Liver (tissue), 9 donors: ENCODE results near the gene ELAVL3. TPM values are rescaled to one million over a fixed set of nuclear protein-coding genes. Genes with fewer than 3 reads are reported as not detected.
A peak's percentile ranks its signal among the peaks of the same experiment; 100 is the strongest.

Experiments used
- DNase-seq: peaks from one replicate; pipeline ENCODE4 v3.0.0-alpha.2; 2017; ENCODE audit warnings: low spot score
- H3K27ac ChIP-seq, 2 donors: one replicate each; pipeline ENCODE4 v1.7.0; 2013; ENCODE audit warnings: inconsistent platforms in 2 of 2, low read length in 2 of 2, control low read depth in 1 of 2, low read depth in 1 of 2, mild to moderate bottlenecking in 1 of 2
- H3K27me3 ChIP-seq, 4 donors: one replicate each; pipeline versions ENCODE4 v1.6.1 to v1.7.0; 2013; ENCODE audit warnings: low read length in 3 of 4, inconsistent platforms in 1 of 4, mild to moderate bottlenecking in 1 of 4, moderate library complexity in 1 of 4; ENCODE audit not compliant: control insufficient read depth in 4 of 4, insufficient read depth in 4 of 4
- H3K36me3 ChIP-seq, 4 donors: one replicate each; pipeline versions ENCODE4 v1.6.1 to v1.7.0; 2013; ENCODE audit warnings: low read length in 3 of 4, mild to moderate bottlenecking in 3 of 4, low read depth in 1 of 4, moderate library complexity in 1 of 4; ENCODE audit not compliant: control insufficient read depth in 4 of 4, insufficient read depth in 3 of 4
- H3K4me1 ChIP-seq, 4 donors: one replicate each; pipeline versions ENCODE4 v1.6.1 to v1.7.0; 2013; ENCODE audit warnings: low read length in 3 of 4, mild to moderate bottlenecking in 3 of 4, moderate library complexity in 1 of 4; ENCODE audit not compliant: control insufficient read depth in 4 of 4, insufficient read depth in 4 of 4
- H3K4me3 ChIP-seq, 3 donors: one replicate each; pipeline versions ENCODE4 v1.6.1 to v1.7.0; 2013; ENCODE audit warnings: low read length in 3 of 3, control low read depth in 1 of 3, low read depth in 1 of 3, mild to moderate bottlenecking in 1 of 3
- H3K9ac ChIP-seq, 2 donors: one replicate each; pipeline ENCODE4 v1.7.0; 2013; ENCODE audit warnings: low read length in 2 of 2, mild to moderate bottlenecking in 2 of 2, moderate library complexity in 2 of 2, control low read depth in 1 of 2, low read depth in 1 of 2
- H3K9me3 ChIP-seq, 4 donors: one replicate each; pipeline versions ENCODE4 v1.6.1 to v1.7.0; 2013; ENCODE audit warnings: low read length in 3 of 4; ENCODE audit not compliant: control insufficient read depth in 4 of 4
- ATF3 ChIP-seq: IDR thresholded peaks from 2 replicates; pipeline ENCODE4 v1.6.1; 2016; ENCODE audit warnings: antibody characterized with exemption
- CTCF ChIP-seq: fragments of 150-350 bp; IDR thresholded peaks from 2 replicates; pipeline ENCODE4 v1.5.1; 2017; ENCODE audit warnings: improper control_type of control experiment, low read depth, low read length; ENCODE audit not compliant: missing input control
- EGR1 ChIP-seq, 2 donors: IDR thresholded peaks; 2 replicates each; pipeline ENCODE4 v1.6.1; 2016 to 2018; ENCODE audit warnings: antibody characterized with exemption in 2 of 2, low read depth in 2 of 2
- FOXA1 ChIP-seq: IDR thresholded peaks from 2 replicates; pipeline ENCODE4 v1.6.1; 2016; ENCODE audit warnings: antibody characterized with exemption
- FOXA2 ChIP-seq: IDR thresholded peaks from 2 replicates; pipeline ENCODE4 v1.6.1; 2016; ENCODE audit warnings: antibody characterized with exemption
- GABPA ChIP-seq, 2 donors: IDR thresholded peaks in 1 of 2; conservative IDR thresholded peaks in 1 of 2; 2 replicates each; pipeline ENCODE4 v1.6.1; 2016; ENCODE audit warnings: antibody characterized with exemption in 2 of 2, mild to moderate bottlenecking in 1 of 2, moderate library complexity in 1 of 2
- HNF4A ChIP-seq, 2 donors: conservative IDR thresholded peaks; 2 replicates each; pipeline ENCODE4 v1.6.1; 2016; ENCODE audit warnings: antibody characterized with exemption in 2 of 2, mild to moderate bottlenecking in 2 of 2
- HNF4G ChIP-seq: IDR thresholded peaks from 2 replicates; pipeline ENCODE4 v1.6.1; 2016; ENCODE audit warnings: antibody characterized with exemption
- JUND ChIP-seq, 2 donors: IDR thresholded peaks; 2 replicates each; pipeline ENCODE4 v1.6.1; 2016; ENCODE audit warnings: antibody characterized with exemption in 2 of 2
- MAX ChIP-seq: IDR thresholded peaks from 2 replicates; pipeline ENCODE4 v1.6.1; 2016; ENCODE audit warnings: antibody characterized with exemption
- NR2F2 ChIP-seq: IDR thresholded peaks from 2 replicates; pipeline ENCODE4 v1.6.1; 2016; ENCODE audit warnings: antibody characterized with exemption
- RAD21 ChIP-seq, 2 donors: IDR thresholded peaks; 2 replicates each; pipeline ENCODE4 v1.6.1; 2016; ENCODE audit warnings: antibody characterized with exemption in 2 of 2, mild to moderate bottlenecking in 2 of 2
- REST ChIP-seq: IDR thresholded peaks from 2 replicates; pipeline ENCODE4 v1.6.1; 2016; ENCODE audit warnings: antibody characterized with exemption, mild to moderate bottlenecking
- RXRA ChIP-seq, 2 donors: IDR thresholded peaks; 2 replicates each; pipeline ENCODE4 v1.6.1; 2017 to 2018; ENCODE audit warnings: antibody characterized with exemption in 2 of 2, mild to moderate bottlenecking in 1 of 2
- SP1 ChIP-seq: IDR thresholded peaks from 2 replicates; pipeline ENCODE4 v1.6.1; 2018; ENCODE audit warnings: antibody characterized with exemption, mild to moderate bottlenecking
- TAF1 ChIP-seq: conservative IDR thresholded peaks from 2 replicates; pipeline ENCODE4 v1.6.1; 2016; ENCODE audit warnings: antibody characterized with exemption, mild to moderate bottlenecking
- YY1 ChIP-seq: IDR thresholded peaks from 2 replicates; pipeline ENCODE4 v1.6.1; 2016; ENCODE audit warnings: antibody characterized with exemption, mild to moderate bottlenecking
- ZBTB33 ChIP-seq: IDR thresholded peaks from 2 replicates; pipeline ENCODE4 v1.6.1; 2016; ENCODE audit warnings: antibody characterized with exemption
- WGBS: extraction: QIAGEN DNeasy Blood & Tissue Kit; methylation state at CpG from one replicate; pipeline ENCODE4 v1.1.7; 2013; 5-methylcytosine and 5-hydroxymethylcytosine counted together
- polyA plus RNA-seq, 2 donors: library from polyadenylated mRNA; stranded (reverse) in 1 of 2; unstranded in 1 of 2; fragments of 200-250 nt in 1 of 2; fragments of >200 nt in 1 of 2; fragmentation: Nextera tagmentation in 1 of 2; extraction: Ambion mirVana in 1 of 2; gene quantifications; one replicate each; pipeline versions ENCODE4 v1.2.1 to v1.2.3, GENCODE V29; 2013 to 2015
- total RNA-seq, 2 donors: library from RNA; depleted of rRNA; stranded (reverse); fragments of >200 nt; gene quantifications; one replicate each; pipeline ENCODE4 v1.2.3, GENCODE V29; 2014
- donor health status: healthy.
- donor health status: healthy.
- donor health status: healthy.
- donor health status: healthy.
- donor health status: healthy.

Gene ELAVL3
- total and polyA plus RNA-seq, 4 donors: not detected

- Histone ChIP-seq H3K36me3 (peaks cover 0 to 5% (median 0%) of the 10 kb centered on the region in 4 donors), H3K4me1 (peaks cover 11 to 26% (median 19%) of the 10 kb centered on the region in 4 donors), H3K27me3 (peaks cover 0 to 3% (median 0%) of the 10 kb centered on the region in 4 donors), H3K27ac (peak overlapping the region; percentile 69 to 78), H3K9ac (no peak overlapping the region), H3K9me3 (no peaks in the 10 kb centered on the region), H3K4me3 (no peak overlapping the region)
- TF ChIP-seq HNF4A (conservative IDR thresholded peaks at IDR 0.05) (peak; percentile 76 to 83), TAF1 (no peak), EGR1 (IDR thresholded peaks at IDR 0.05; ENCODE audit: low read depth in 2 of 2) (no peak), NR2F2 (no peak), RAD21 (IDR thresholded peaks at IDR 0.05) (peak; percentile 36 to 38), ATF3 (no peak), REST (peak; percentile 44), CTCF (no peak), SP1 (peak; percentile 84), JUND (IDR thresholded peaks at IDR 0.05) (peak in 1 of 2 donors; percentile 45), FOXA1 (peak; percentile 63), MAX (peak; percentile 80), FOXA2 (peak; percentile 75), ZBTB33 (no peak), YY1 (peak; percentile 70), RXRA (IDR thresholded peaks at IDR 0.05) (peak; percentile 89 to 92), GABPA (IDR thresholded peaks at IDR 0.05 in 1 of 2, conservative IDR thresholded peaks at IDR 0.05 in 1 of 2) (peak in 1 of 2 donors; percentile 66), HNF4G (peak; percentile 37)
- WGBS: 47% methylated on average over 13 of the region's 13 CpGs
- DNase-seq: no peak
These were observed 4.5 kb upstream of the ELAVL3 start for GRCh38 chr19:11485245-11485837.
